ACC112 (cell line): Measurements from ENCODE around the gene ATP2B2.

Source experiments
- H2AFZ ChIP-seq: fragments of 200-600 bp; sonication (generic); one replicate; pipeline ENCODE4 v1.6.0; 2017; ENCODE audit warnings: antibody characterized with exemption, low read length; ENCODE audit not compliant: unreplicated experiment
- H3K27ac ChIP-seq: fragments of 200-600 bp; sonication (generic); 2 replicates; pipeline ENCODE4 v1.5.1; 2014; ENCODE audit warnings: low read depth, mild to moderate bottlenecking, antibody characterized with exemption, low read length, moderate library complexity
- H3K27me3 ChIP-seq: fragments of 200-600 bp; sonication (generic); 2 replicates; pipeline ENCODE4 v1.6.1; 2014; ENCODE audit warnings: mild to moderate bottlenecking, antibody characterized with exemption, low read length, moderate library complexity, mixed read lengths; ENCODE audit not compliant: insufficient read depth
- H3K36me3 ChIP-seq: fragments of 200-600 bp; sonication (generic); 2 replicates; pipeline ENCODE4 v1.6.1; 2016; ENCODE audit warnings: mild to moderate bottlenecking, antibody characterized with exemption, low read length, moderate library complexity, mixed read lengths; ENCODE audit not compliant: insufficient read depth
- H3K4me1 ChIP-seq: fragments of 200-600 bp; sonication (generic); one replicate; pipeline ENCODE4 v1.6.1; 2016; ENCODE audit warnings: low read length, mixed read lengths; ENCODE audit not compliant: insufficient read depth, unreplicated experiment, control insufficient read depth
- H3K4me3 ChIP-seq: fragments of 200-600 bp; sonication (generic); 2 replicates; pipeline ENCODE4 v1.5.1; 2014; ENCODE audit warnings: mild to moderate bottlenecking, low read depth, low read length
- H3K79me2 ChIP-seq: fragments of 200-600 bp; sonication (generic); one replicate; pipeline ENCODE4 v1.6.0; 2016; ENCODE audit warnings: low read length; ENCODE audit not compliant: control insufficient read depth, unreplicated experiment, insufficient read depth

The ATP2B2 gene

GRCh38 chr3:10530241-10530640 is 24.9 kb upstream of the ATP2B2 start:
- no peaks in the 10 kb centered on the region for H3K79me2 ChIP-seq
- no peaks in the 10 kb centered on the region for H3K36me3 ChIP-seq
- H3K27me3 ChIP-seq = peaks cover 97% of the 10 kb centered on the region
- no peak overlapping the region for H2AFZ ChIP-seq
- no peaks in the 10 kb centered on the region for H3K4me1 ChIP-seq
- no peak overlapping the region for H3K27ac ChIP-seq
- H3K4me3 ChIP-seq = no peak overlapping the region

GRCh38 chr3:10529809-10530208 is 24.4 kb upstream of the ATP2B2 start:
- Histone ChIP-seq H3K27me3 (peaks cover 97% of the 10 kb centered on the region), H3K27ac (no peak overlapping the region), H3K4me3 (no peak overlapping the region), H3K79me2 (no peaks in the 10 kb centered on the region), H3K4me1 (no peaks in the 10 kb centered on the region), H2AFZ (no peak overlapping the region), H3K36me3 (no peaks in the 10 kb centered on the region)

- Histone ChIP-seq H3K27me3 (peaks cover 100% of the 10 kb centered on the region), H3K79me2 (no peaks in the 10 kb centered on the region), H2AFZ (no peak overlapping the region), H3K27ac (no peak overlapping the region), H3K4me1 (no peaks in the 10 kb centered on the region), H3K4me3 (no peak overlapping the region), H3K36me3 (no peaks in the 10 kb centered on the region)
Observed at GRCh38 chr3:10528046-10528445, 22.7 kb upstream of the ATP2B2 start.

- H3K4me1 ChIP-seq = no peaks in the 10 kb centered on the region
- H2AFZ ChIP-seq = no peak overlapping the region
- H3K27me3 ChIP-seq = peaks cover 100% of the 10 kb centered on the region
- no peak overlapping the region for H3K27ac ChIP-seq
- H3K4me3 ChIP-seq = no peak overlapping the region
- H3K36me3 ChIP-seq = no peaks in the 10 kb centered on the region
- H3K79me2 ChIP-seq = no peaks in the 10 kb centered on the region
Observed at GRCh38 chr3:10527295-10528001, 22.1 kb upstream of the ATP2B2 start.

GRCh38 chr3:10526366-10526765 is 21.0 kb upstream of the ATP2B2 start:
- H3K36me3 ChIP-seq = no peaks in the 10 kb centered on the region
- H2AFZ ChIP-seq = no peak overlapping the region
- peaks cover 100% of the 10 kb centered on the region for H3K27me3 ChIP-seq
- H3K4me1 ChIP-seq = no peaks in the 10 kb centered on the region
- H3K79me2 ChIP-seq = no peaks in the 10 kb centered on the region
- H3K27ac ChIP-seq = no peak overlapping the region
- H3K4me3 ChIP-seq = no peak overlapping the region

- no peaks in the 10 kb centered on the region for H3K36me3 ChIP-seq
- no peaks in the 10 kb centered on the region for H3K79me2 ChIP-seq
- no peaks in the 10 kb centered on the region for H3K4me1 ChIP-seq
- H2AFZ ChIP-seq = no peak overlapping the region
- no peak overlapping the region for H3K4me3 ChIP-seq
- no peak overlapping the region for H3K27ac ChIP-seq
- H3K27me3 ChIP-seq = peaks cover 96% of the 10 kb centered on the region
Observed at GRCh38 chr3:10524799-10525301, 19.5 kb upstream of the ATP2B2 start.

- H3K36me3 ChIP-seq = no peaks in the 10 kb centered on the region
- no peak overlapping the region for H3K27ac ChIP-seq
- H2AFZ ChIP-seq = no peak overlapping the region
- peaks cover 96% of the 10 kb centered on the region for H3K27me3 ChIP-seq
- no peaks in the 10 kb centered on the region for H3K4me1 ChIP-seq
- H3K79me2 ChIP-seq = no peaks in the 10 kb centered on the region
- H3K4me3 ChIP-seq = no peak overlapping the region
Observed at GRCh38 chr3:10524270-10524669, 18.9 kb upstream of the ATP2B2 start.

GRCh38 chr3:10523561-10523960 is 18.2 kb upstream of the ATP2B2 start:
- Histone ChIP-seq H3K27ac (no peak overlapping the region), H3K79me2 (no peaks in the 10 kb centered on the region), H3K27me3 (peaks cover 96% of the 10 kb centered on the region), H3K4me3 (no peak overlapping the region), H3K36me3 (no peaks in the 10 kb centered on the region), H3K4me1 (no peaks in the 10 kb centered on the region), H2AFZ (no peak overlapping the region)

- no peak overlapping the region for H2AFZ ChIP-seq
- no peaks in the 10 kb centered on the region for H3K36me3 ChIP-seq
- H3K79me2 ChIP-seq = no peaks in the 10 kb centered on the region
- H3K27me3 ChIP-seq = peaks cover 91% of the 10 kb centered on the region
- no peaks in the 10 kb centered on the region for H3K4me1 ChIP-seq
- no peak overlapping the region for H3K27ac ChIP-seq
- no peak overlapping the region for H3K4me3 ChIP-seq
Observed at GRCh38 chr3:10522646-10523303, 17.4 kb upstream of the ATP2B2 start.

- H2AFZ ChIP-seq = no peak overlapping the region
- H3K79me2 ChIP-seq = no peaks in the 10 kb centered on the region
- H3K27me3 ChIP-seq = peaks cover 91% of the 10 kb centered on the region
- H3K36me3 ChIP-seq = no peaks in the 10 kb centered on the region
- no peak overlapping the region for H3K4me3 ChIP-seq
- H3K27ac ChIP-seq = no peak overlapping the region
- H3K4me1 ChIP-seq = no peaks in the 10 kb centered on the region
Observed at GRCh38 chr3:10521772-10522441, 16.5 kb upstream of the ATP2B2 start.
